K562 (cell line): ENCODE data around the gene FKBP2. TPM values are rescaled to one million over a fixed set of nuclear protein-coding genes. Genes with fewer than 3 reads are reported as not detected.

Source experiments
- ATAC-seq: fragments of 200-7000 bp; cut with Tn5 transposase; 3 replicates; pipeline ENCODE4 v1.9.1; 2020; ENCODE audit warnings: moderate library complexity
- BruUV-seq: library from RNA; stranded (reverse); fragments of 400-500 nt; replicated peaks from 2 replicates; lab custom pipeline; 2021; lab: Mats Ljungman, UMichigan
- CTCF ChIA-PET: fragments of 300-600 bp; formaldehyde crosslinking; extraction: SDS; loops from one replicate; lab custom pipeline; 2021; ENCODE audit warnings: low intra/inter-chr PET ratio; lab: Yijun Ruan, JAX
- POLR2A ChIA-PET: fragments of 300-600, 350-650 bp; sonication (Branson Sonifier 250); formaldehyde crosslinking; extraction: SDS; loops from one replicate; lab custom pipeline; 2021; ENCODE audit warnings: antibody characterized with exemption, inconsistent platforms; lab: Yijun Ruan, JAX
- DNase-seq, 4 experiments: peaks; one replicate each; pipeline versions ENCODE4 v3.0.0 to v3.0.0-alpha.2; 2011 to 2018; ENCODE audit warnings: low spot score in 3 of 4, mixed read lengths in 3 of 4; ENCODE audit errors: extremely low read depth in 1 of 4
- FAIRE-seq: peaks from 2 replicates; lab custom pipeline; 2011; peaks lifted over from hg19 to GRCh38; lab: Jason Lieb, UNC
- H2AFZ ChIP-seq: 2 replicates; pipeline ENCODE4 v1.6.0; 2011; ENCODE audit warnings: low read depth, low read length, control low read depth, inconsistent platforms
- H3K27ac ChIP-seq: fragments of 200-600 bp; 3 replicates; pipeline ENCODE4 v1.8.0; 2011; ENCODE audit warnings: low read depth, mild to moderate bottlenecking, control low read depth, inconsistent platforms, low read length, moderate library complexity, mixed read lengths; ENCODE audit errors: extremely low read depth
- H3K27me3 ChIP-seq, 2 experiments: fragments of 300-600 bp in 1 of 2; 2 replicates in 1 of 2; 3 replicates in 1 of 2; pipeline versions ENCODE4 v1.6.0 to v1.8.0; 2011; ENCODE audit warnings: inconsistent platforms in 2 of 2, low read length in 2 of 2, mild to moderate bottlenecking in 1 of 2, mixed read lengths in 1 of 2, moderate library complexity in 1 of 2; ENCODE audit not compliant: control insufficient read depth in 2 of 2, insufficient read depth in 2 of 2
- H3K36me3 ChIP-seq: fragments of 300-600 bp; 3 replicates; pipeline ENCODE4 v1.8.0; 2011; ENCODE audit warnings: mild to moderate bottlenecking, low read length, inconsistent platforms; ENCODE audit not compliant: control insufficient read depth, insufficient read depth
- H3K4me1 ChIP-seq, 2 experiments: fragments of 200-600 bp in 1 of 2; replicated peaks in 1 of 2; 2 replicates in 1 of 2; 3 replicates in 1 of 2; pipeline versions ENCODE4 v1.5.1 to v1.8.0; 2011; ENCODE audit warnings: inconsistent platforms in 2 of 2, low read length in 2 of 2, mild to moderate bottlenecking in 1 of 2, mixed read lengths in 1 of 2, moderate library complexity in 1 of 2; ENCODE audit not compliant: control insufficient read depth in 2 of 2, insufficient read depth in 2 of 2
- H3K4me2 ChIP-seq: 2 replicates; pipeline ENCODE4 v1.6.1; 2011; ENCODE audit warnings: low read length, control low read depth, inconsistent platforms, mixed read lengths; ENCODE audit not compliant: insufficient read depth
- H3K4me3 ChIP-seq: fragments of 200-600 bp; sonication (generic), shearing (Covaris generic); 2 replicates; pipeline ENCODE4 v1.5.1; 2016; ENCODE audit warnings: control low read depth, inconsistent platforms
- H3K79me2 ChIP-seq: fragments of 200-600 bp; 3 replicates; pipeline ENCODE4 v1.8.0; 2011; ENCODE audit warnings: low read length, inconsistent platforms; ENCODE audit not compliant: control insufficient read depth, insufficient read depth
- H3K9ac ChIP-seq, 2 experiments: 2 replicates each; pipeline versions ENCODE4 v1.6.0 to v1.6.1; 2011; ENCODE audit warnings: low read depth in 2 of 2, low read length in 2 of 2, control low read depth in 1 of 2, inconsistent platforms in 1 of 2, mild to moderate bottlenecking in 1 of 2, mixed read lengths in 1 of 2; ENCODE audit not compliant: insufficient read depth in 1 of 2
- H3K9me1 ChIP-seq: one replicate; pipeline ENCODE4 v1.6.0; 2011; ENCODE audit warnings: inconsistent platforms, mild to moderate bottlenecking, low read length, moderate library complexity; ENCODE audit not compliant: control insufficient read depth, insufficient read depth
- H3K9me3 ChIP-seq: replicated peaks from 2 replicates; pipeline ENCODE4 v1.5.1; 2011; ENCODE audit warnings: low read depth, low read length, inconsistent platforms; ENCODE audit not compliant: control insufficient read depth, insufficient read depth
- H4K20me1 ChIP-seq: replicated peaks from 2 replicates; pipeline ENCODE4 v1.6.1; 2011; ENCODE audit warnings: low read length, inconsistent platforms, mixed read lengths; ENCODE audit not compliant: control insufficient read depth, insufficient read depth
- EGR1 ChIP-seq: fragments of 450-650 bp; conservative IDR thresholded peaks from 2 replicates; pipeline ENCODE4 v1.6.1; 2017; ENCODE audit warnings: mild to moderate bottlenecking
- FOXJ2 ChIP-seq: fragments of 200-800 bp; sonication (Bioruptor generic); IDR thresholded peaks from 2 replicates; pipeline ENCODE4 v1.6.1; 2016; ENCODE audit warnings: missing genetic modification characterization, missing compliant biosample characterization
- FOXM1 ChIP-seq, 2 experiments: fragments of 450-650 bp in 1 of 2; sonication (generic) in 1 of 2; formaldehyde crosslinking in 1 of 2; IDR thresholded peaks; 2 replicates each; pipeline versions ENCODE4 v1.6.1 to v1.9.0; 2017 to 2022; ENCODE audit warnings: low read depth in 2 of 2, mild to moderate bottlenecking in 2 of 2, missing genetic modification reagents in 1 of 2, moderate library complexity in 1 of 2
- HCFC1 ChIP-seq: IDR thresholded peaks from 2 replicates; pipeline ENCODE4 v1.6.1; 2012; ENCODE audit warnings: low read depth, low read length, improper control_type of control experiment
- KDM1A ChIP-seq, 2 experiments: fragments of 450-650 bp; IDR thresholded peaks; 2 replicates each; pipeline ENCODE4 v1.6.1; 2016; ENCODE audit warnings: mild to moderate bottlenecking in 2 of 2
- KLF13 ChIP-seq: fragments of 450-650 bp; IDR thresholded peaks from 2 replicates; pipeline ENCODE4 v1.6.1; 2016; ENCODE audit warnings: missing genetic modification characterization, low read depth, mild to moderate bottlenecking, missing compliant biosample characterization, moderate library complexity, borderline replicate concordance
- NCOA6 ChIP-seq: fragments of 450-650 bp; IDR thresholded peaks from 2 replicates; pipeline ENCODE4 v1.6.1; 2017; ENCODE audit warnings: mild to moderate bottlenecking
- POU5F1 ChIP-seq: fragments of 150-350 bp; IDR thresholded peaks from 2 replicates; pipeline ENCODE4 v1.6.1; 2014; ENCODE audit warnings: borderline replicate concordance, low read length, low read depth, mild to moderate bottlenecking; ENCODE audit not compliant: partially characterized antibody
- PPARD ChIP-seq: fragments of 250-450 bp; sonication (Bioruptor Pico); IDR thresholded peaks from 2 replicates; pipeline ENCODE4 v1.8.0; 2022; ENCODE audit warnings: inconsistent platforms, mild to moderate bottlenecking, moderate library complexity
- RBM14 ChIP-seq: fragments of 200-400 bp; formaldehyde crosslinking; IDR thresholded peaks from 2 replicates; pipeline ENCODE4 v1.6.1; 2018; ENCODE audit warnings: low read depth, mild to moderate bottlenecking, low read length, moderate library complexity, borderline replicate concordance; ENCODE audit not compliant: insufficient read depth
- SAFB2 ChIP-seq: fragments of 200-400 bp; formaldehyde crosslinking; IDR thresholded peaks from 2 replicates; pipeline ENCODE4 v1.6.1; 2018; ENCODE audit warnings: borderline replicate concordance, low read length, low read depth, moderate library complexity; ENCODE audit not compliant: severe bottlenecking
- ZNF444 ChIP-seq: fragments of 250-450 bp; sonication (Bioruptor Pico); IDR thresholded peaks from 2 replicates; pipeline ENCODE4 v1.4.0; 2020; ENCODE audit warnings: mild to moderate bottlenecking, moderate library complexity
- ZNF584 ChIP-seq: fragments of 200-800 bp; sonication (Bioruptor generic); IDR thresholded peaks from 2 replicates; pipeline ENCODE4 v1.6.1; 2016; ENCODE audit warnings: low read depth, mild to moderate bottlenecking, missing genetic modification characterization, missing compliant biosample characterization
- ZNF76 ChIP-seq: fragments of 250-450 bp; sonication (Bioruptor Pico); IDR thresholded peaks from 2 replicates; pipeline ENCODE4 v1.4.0; 2020; ENCODE audit warnings: mild to moderate bottlenecking, moderate library complexity, borderline replicate concordance
- WGBS: fragments of 100-300 bp; shearing (Covaris generic); methylation state at CpG from one replicate; pipeline ENCODE4 v1.1.6; 2016; ENCODE audit warnings: low coverage, mixed read lengths; ENCODE audit not compliant: insufficient coverage; ENCODE audit errors: missing lambda C conversion rate; 5-methylcytosine and 5-hydroxymethylcytosine counted together
- in situ Hi-C: fragments of 300-500 bp; cut with MboI; formaldehyde crosslinking; loops from 4 replicates; pipeline ENCODE4 v1.15.0; 2018; ENCODE audit warnings: inconsistent platforms, mixed read lengths
- intact Hi-C: fragments of 100-400 bp; cut with micrococcal nuclease; formaldehyde crosslinking; loops from 2 replicates; pipeline ENCODE4 v1.14.2; 2022
- polyA plus RNA-seq, 8 experiments: library from polyadenylated mRNA; depleted of rRNA in 4 of 8; stranded (reverse) in 5 of 8; unstranded in 3 of 8; fragments of >200 nt; fragmentation: Nextera tagmentation in 2 of 8; fragmentation: Illumina TruSeq in 1 of 8; extraction: Ambion mirVana in 2 of 8; extraction: Trizol in 1 of 8; gene quantifications; 2 replicates each; pipeline versions ENCODE4 v1.2.1 to v1.2.3, GENCODE V29; 2011 to 2014; ENCODE audit warnings: inconsistent platforms in 1 of 8, missing spikeins in 1 of 8
- total RNA-seq, 7 experiments: library from RNA; depleted of rRNA in 6 of 7; stranded (reverse); fragments of >200 nt in 6 of 7; fragmentation: Illumina TruSeq in 2 of 7; extraction: Trizol in 2 of 7; gene quantifications; 2 replicates each; pipeline versions ENCODE4 v1.2.1 to v1.2.3, GENCODE V29; 2011 to 2021; ENCODE audit warnings: low replicate concordance in 1 of 7
- TF ChIP-seq, protein P1 (sequence below): sonication (generic); formaldehyde crosslinking; IDR thresholded peaks from 2 replicates; pipeline ENCODE4 v1.8.0; 2022; ENCODE audit warnings: mild to moderate bottlenecking, missing genetic modification reagents
- TF ChIP-seq, protein P2 (sequence below): sonication (generic); formaldehyde crosslinking; IDR thresholded peaks from 2 replicates; pipeline ENCODE4 v1.8.0; 2022; ENCODE audit warnings: mild to moderate bottlenecking, low read depth, missing genetic modification reagents
- TF ChIP-seq, protein P3 (sequence below): fragments of 450-650 bp; formaldehyde crosslinking; IDR thresholded peaks from 2 replicates; pipeline ENCODE4 v1.4.0; 2022; ENCODE audit warnings: missing genetic modification characterization

Gene FKBP2
- total and polyA plus RNA-seq, 9 of the 15 experiments (the other 6 are each of a cell fraction or from before 2014, with no cell fraction given) = 3.5 to 151 (median 58.1) TPM

DNA sequence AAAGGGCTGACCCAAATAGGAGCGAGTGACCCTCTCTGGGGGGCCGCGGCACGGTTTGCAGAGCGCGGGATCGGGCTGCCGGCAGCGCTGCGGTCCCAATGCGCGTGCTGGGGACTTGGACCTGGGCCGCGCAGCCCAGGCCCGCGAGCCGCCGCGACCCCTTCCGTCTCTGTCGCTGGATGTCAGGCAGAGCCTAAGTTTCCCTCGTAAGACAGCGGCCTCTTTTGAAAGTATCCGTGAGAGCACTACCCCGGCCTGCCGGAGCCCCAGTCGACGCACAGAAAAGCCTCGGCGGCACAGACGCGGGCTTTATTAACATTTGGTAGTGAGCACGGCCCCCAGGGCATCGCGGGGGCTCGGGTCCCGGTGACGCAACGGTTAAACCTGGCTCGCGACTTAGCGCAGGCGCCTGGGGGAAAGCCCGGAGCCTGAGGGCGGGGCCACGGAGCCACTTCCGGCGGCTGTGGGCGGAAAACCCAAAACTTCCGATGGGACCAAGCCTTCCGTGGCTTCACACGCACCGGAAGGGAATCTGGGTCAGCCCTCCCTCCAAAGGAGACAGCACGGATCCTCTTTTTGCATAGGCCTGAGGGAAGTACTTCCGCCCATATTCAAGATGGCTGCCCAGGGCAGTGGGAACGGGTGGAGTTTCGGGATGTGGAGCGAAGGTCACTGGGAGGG, 28.8 kb downstream of the FKBP2 start:
- in situ Hi-C loops = no loop called here
- TSS peak; percentile 94 for BruUV-seq
- peak; percentile 75 to 99 (median 83) for DNase-seq
- peak overlapping the region; percentile 86 for H2AFZ ChIP-seq
- WGBS = 0% methylated on average over 54 of the region's 58 CpGs
- peak; percentile 98 for FAIRE-seq
- peaks cover 32 to 54% of the 10 kb centered on the region in 2 experiments for H3K4me1 ChIP-seq
- peak overlapping the region; percentile 89 to 99 for H3K9ac ChIP-seq
- H3K9me1 ChIP-seq = peaks cover 3% of the 10 kb centered on the region
- H3K27me3 ChIP-seq = no peaks in the 10 kb centered on the region
- H3K9me3 ChIP-seq = no peaks in the 10 kb centered on the region
- peak overlapping the region; percentile 96 for H3K27ac ChIP-seq
- intact Hi-C loops = loop anchor here (1.0 to 2.0 kb wide), 3 partner anchors 23 to 65 kb away; partner anchors contain the start of genes ESRRA and PPP1R14B
- H3K4me2 ChIP-seq = peak overlapping the region; percentile 92
- ChIA-PET CTCF (interaction anchor here (2.6 kb wide), 1 partner anchor 66 kb away, joined by 11 read pairs; no protein-coding TSS in a partner anchor), POLR2A (interaction anchor here (0.5 to 5.7 kb wide), 19 partner anchors 11 to 1458 kb away, joined by 3 to 58 read pairs (median 4); partner anchors contain the start of genes BAD, CATSPERZ, ESRRA and FERMT3)
- peaks cover 45% of the 10 kb centered on the region for H3K79me2 ChIP-seq
- H3K36me3 ChIP-seq = peaks cover 36% of the 10 kb centered on the region
- ATAC-seq = peak; percentile 84
- H3K4me3 ChIP-seq = peak overlapping the region; percentile 60
- H4K20me1 ChIP-seq = no peaks in the 10 kb centered on the region
- no peak for TF ChIP-seq SAFB2
- TF ChIP-seq FOXM1 (IDR thresholded peaks at IDR 0.05; ENCODE audit: low read depth) = peak; percentile 9; the same call in 1 of the 2 replicates
- no peak for TF ChIP-seq FOXM1 (CRISPR knock-in tag; IDR thresholded peaks at IDR 0.05; ENCODE audit: low read depth)
- no peak; the same call in 1 of the 2 replicates for TF ChIP-seq ZNF444
- peak; percentile 94 for TF ChIP-seq HCFC1
- TF ChIP-seq NCOA6 = no peak
- no peak for TF ChIP-seq PPARD (CRISPR knock-in tag)
- 0 out of 2 replicates have a peak, but pooled peaks have one; percentile 69 for TF ChIP-seq FOXJ2 (tag)
- peak; percentile 71; the same call in 1 of the 2 replicates for TF ChIP-seq ZNF584 (CRISPR knock-in tag)
- peak; percentile 88 for TF ChIP-seq POU5F1
- no peak for TF ChIP-seq KLF13 (tag)
- no peak; the same call in 1 of the 2 replicates for TF ChIP-seq ZNF76 (CRISPR knock-in tag)
- peak; percentile 86 for TF ChIP-seq EGR1
- TF ChIP-seq KDM1A (IDR thresholded peaks at IDR 0.05) = no peak
- TF ChIP-seq RBM14 = no peak
- TF ChIP-seq, protein P1, sequence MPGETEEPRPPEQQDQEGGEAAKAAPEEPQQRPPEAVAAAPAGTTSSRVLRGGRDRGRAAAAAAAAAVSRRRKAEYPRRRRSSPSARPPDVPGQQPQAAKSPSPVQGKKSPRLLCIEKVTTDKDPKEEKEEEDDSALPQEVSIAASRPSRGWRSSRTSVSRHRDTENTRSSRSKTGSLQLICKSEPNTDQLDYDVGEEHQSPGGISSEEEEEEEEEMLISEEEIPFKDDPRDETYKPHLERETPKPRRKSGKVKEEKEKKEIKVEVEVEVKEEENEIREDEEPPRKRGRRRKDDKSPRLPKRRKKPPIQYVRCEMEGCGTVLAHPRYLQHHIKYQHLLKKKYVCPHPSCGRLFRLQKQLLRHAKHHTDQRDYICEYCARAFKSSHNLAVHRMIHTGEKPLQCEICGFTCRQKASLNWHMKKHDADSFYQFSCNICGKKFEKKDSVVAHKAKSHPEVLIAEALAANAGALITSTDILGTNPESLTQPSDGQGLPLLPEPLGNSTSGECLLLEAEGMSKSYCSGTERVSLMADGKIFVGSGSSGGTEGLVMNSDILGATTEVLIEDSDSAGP (CRISPR knock-in tag) = no peak
- TF ChIP-seq, protein P2, sequence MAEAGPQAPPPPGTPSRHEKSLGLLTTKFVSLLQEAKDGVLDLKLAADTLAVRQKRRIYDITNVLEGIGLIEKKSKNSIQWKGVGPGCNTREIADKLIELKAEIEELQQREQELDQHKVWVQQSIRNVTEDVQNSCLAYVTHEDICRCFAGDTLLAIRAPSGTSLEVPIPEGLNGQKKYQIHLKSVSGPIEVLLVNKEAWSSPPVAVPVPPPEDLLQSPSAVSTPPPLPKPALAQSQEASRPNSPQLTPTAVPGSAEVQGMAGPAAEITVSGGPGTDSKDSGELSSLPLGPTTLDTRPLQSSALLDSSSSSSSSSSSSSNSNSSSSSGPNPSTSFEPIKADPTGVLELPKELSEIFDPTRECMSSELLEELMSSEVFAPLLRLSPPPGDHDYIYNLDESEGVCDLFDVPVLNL (CRISPR knock-in tag) = no peak
- TF ChIP-seq, protein P3, sequence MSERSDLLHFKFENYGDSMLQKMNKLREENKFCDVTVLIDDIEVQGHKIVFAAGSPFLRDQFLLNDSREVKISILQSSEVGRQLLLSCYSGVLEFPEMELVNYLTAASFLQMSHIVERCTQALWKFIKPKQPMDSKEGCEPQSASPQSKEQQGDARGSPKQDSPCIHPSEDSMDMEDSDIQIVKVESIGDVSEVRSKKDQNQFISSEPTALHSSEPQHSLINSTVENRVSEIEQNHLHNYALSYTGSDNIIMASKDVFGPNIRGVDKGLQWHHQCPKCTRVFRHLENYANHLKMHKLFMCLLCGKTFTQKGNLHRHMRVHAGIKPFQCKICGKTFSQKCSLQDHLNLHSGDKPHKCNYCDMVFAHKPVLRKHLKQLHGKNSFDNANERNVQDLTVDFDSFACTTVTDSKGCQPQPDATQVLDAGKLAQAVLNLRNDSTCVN = 0 out of 2 replicates have a peak, but pooled peaks have one; percentile 3
